ENCODE measurements around the gene EVI2B. TPM values are rescaled to one million over a fixed set of nuclear protein-coding genes. Genes with fewer than 3 reads are reported as not detected.

EVI2B gene
- total RNA-seq, 1 experiment from 2014 or later = 0.20 TPM

DNA sequence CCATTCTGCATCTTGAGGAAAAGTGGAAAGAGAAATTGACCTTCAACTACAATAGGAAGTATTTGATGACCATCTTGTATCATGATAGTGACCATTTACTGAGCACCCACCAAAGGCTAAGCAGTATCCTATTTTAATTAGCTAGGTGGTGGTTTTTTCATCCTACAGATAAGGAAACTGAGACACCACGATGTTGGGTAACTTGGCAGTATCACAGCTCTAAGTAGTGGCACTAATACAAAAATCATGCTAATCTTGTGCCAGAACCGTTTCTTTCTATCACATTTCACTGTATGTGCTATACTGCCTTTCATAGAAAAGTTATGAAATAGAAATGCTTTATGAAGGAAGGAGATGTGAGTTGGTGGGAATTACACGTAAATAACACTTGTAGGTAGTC is 2.3 kb downstream of the EVI2B start:
- no TSS peak for BruUV-seq (replicated peaks)
- POLR2A ChIA-PET = no interaction called here
- H3K27ac ChIP-seq (ENCODE audit: low read depth, low read length) = no peak overlapping the region
- no peaks in the 10 kb centered on the region for H3K79me2 ChIP-seq (ENCODE audit: insufficient read depth, low read length)
- H3K9me2 ChIP-seq (ENCODE audit: insufficient read depth) = no peaks in the 10 kb centered on the region
- no peaks in the 10 kb centered on the region; a peak in 1 of 4 replicates for H3K36me3 ChIP-seq (ENCODE audit: control insufficient read depth in 1 of 2, insufficient read depth in 2 of 2, low read length in 2 of 2)
- no peak overlapping the region for H3K9ac ChIP-seq (ENCODE audit: low read length)
- H4K20me1 ChIP-seq (ENCODE audit: insufficient read depth) = no peaks in the 10 kb centered on the region
- H3K27me3 ChIP-seq (ENCODE audit: insufficient read depth, low read length) = no peaks in the 10 kb centered on the region
- ATAC-seq (no peak), DNase-seq (ENCODE audit: low read depth, low spot score) (no peak)
- no peaks in the 10 kb centered on the region for H3K4me1 ChIP-seq (ENCODE audit: control insufficient read depth in 1 of 2, insufficient read depth in 2 of 2, low read length in 2 of 2)
- no peak overlapping the region for H3K4me3 ChIP-seq (replicated peaks in 1 of 2; ENCODE audit: low read depth in 1 of 2, low read length in 2 of 2)
- RAD21 ChIA-PET (ENCODE audit: low non-redundant PET in 1 of 2, low total read pairs in 2 of 2, uncharacterized antibody in 2 of 2, unreplicated experiment in 2 of 2) = no interaction called here
- TF ChIP-seq RAD21 (IDR thresholded peaks at IDR 0.05; ENCODE audit: low read depth) (no peak), SRF (IDR thresholded peaks at IDR 0.05; ENCODE audit: low read depth) (no peak), EZH2phosphoT487 (IDR thresholded peaks at IDR 0.05; ENCODE audit: borderline replicate concordance) (no peak), ZBTB33 (IDR thresholded peaks at IDR 0.05; ENCODE audit: extremely low read depth, insufficient replicate concordance, low read length) (no peak), SIN3A (IDR thresholded peaks at IDR 0.05; ENCODE audit: low read depth) (no peak), ZFX (IDR thresholded peaks at IDR 0.05) (no peak), JUND (IDR thresholded peaks at IDR 0.05) (no peak), TCF7L2 (IDR thresholded peaks at IDR 0.05; ENCODE audit: borderline replicate concordance, extremely low read depth, insufficient read depth, insufficient read length) (no peak), CEBPB (IDR thresholded peaks at IDR 0.05; ENCODE audit: low read depth) (no peak), ZNF274 (IDR thresholded peaks at IDR 0.05; ENCODE audit: low read depth, low read length) (no peak), FOSL1 (IDR thresholded peaks at IDR 0.05; ENCODE audit: low read depth) (no peak)
- TF ChIP-seq, protein P1, sequence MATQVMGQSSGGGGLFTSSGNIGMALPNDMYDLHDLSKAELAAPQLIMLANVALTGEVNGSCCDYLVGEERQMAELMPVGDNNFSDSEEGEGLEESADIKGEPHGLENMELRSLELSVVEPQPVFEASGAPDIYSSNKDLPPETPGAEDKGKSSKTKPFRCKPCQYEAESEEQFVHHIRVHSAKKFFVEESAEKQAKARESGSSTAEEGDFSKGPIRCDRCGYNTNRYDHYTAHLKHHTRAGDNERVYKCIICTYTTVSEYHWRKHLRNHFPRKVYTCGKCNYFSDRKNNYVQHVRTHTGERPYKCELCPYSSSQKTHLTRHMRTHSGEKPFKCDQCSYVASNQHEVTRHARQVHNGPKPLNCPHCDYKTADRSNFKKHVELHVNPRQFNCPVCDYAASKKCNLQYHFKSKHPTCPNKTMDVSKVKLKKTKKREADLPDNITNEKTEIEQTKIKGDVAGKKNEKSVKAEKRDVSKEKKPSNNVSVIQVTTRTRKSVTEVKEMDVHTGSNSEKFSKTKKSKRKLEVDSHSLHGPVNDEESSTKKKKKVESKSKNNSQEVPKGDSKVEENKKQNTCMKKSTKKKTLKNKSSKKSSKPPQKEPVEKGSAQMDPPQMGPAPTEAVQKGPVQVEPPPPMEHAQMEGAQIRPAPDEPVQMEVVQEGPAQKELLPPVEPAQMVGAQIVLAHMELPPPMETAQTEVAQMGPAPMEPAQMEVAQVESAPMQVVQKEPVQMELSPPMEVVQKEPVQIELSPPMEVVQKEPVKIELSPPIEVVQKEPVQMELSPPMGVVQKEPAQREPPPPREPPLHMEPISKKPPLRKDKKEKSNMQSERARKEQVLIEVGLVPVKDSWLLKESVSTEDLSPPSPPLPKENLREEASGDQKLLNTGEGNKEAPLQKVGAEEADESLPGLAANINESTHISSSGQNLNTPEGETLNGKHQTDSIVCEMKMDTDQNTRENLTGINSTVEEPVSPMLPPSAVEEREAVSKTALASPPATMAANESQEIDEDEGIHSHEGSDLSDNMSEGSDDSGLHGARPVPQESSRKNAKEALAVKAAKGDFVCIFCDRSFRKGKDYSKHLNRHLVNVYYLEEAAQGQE (IDR thresholded peaks at IDR 0.05; ENCODE audit: low read depth) = no peak
- TF ChIP-seq, protein P2, sequence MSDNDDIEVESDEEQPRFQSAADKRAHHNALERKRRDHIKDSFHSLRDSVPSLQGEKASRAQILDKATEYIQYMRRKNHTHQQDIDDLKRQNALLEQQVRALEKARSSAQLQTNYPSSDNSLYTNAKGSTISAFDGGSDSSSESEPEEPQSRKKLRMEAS (IDR thresholded peaks at IDR 0.05) = no peak
- intact Hi-C loops (cut with micrococcal nuclease) = no loop called here
- no peak overlapping the region for H2AFZ ChIP-seq (ENCODE audit: low read depth, low read length, poor library complexity, severe bottlenecking)
- no peak overlapping the region for H3K4me2 ChIP-seq (ENCODE audit: low read length)
- no peaks in the 10 kb centered on the region for H3K9me3 ChIP-seq (ENCODE audit: control insufficient read depth in 1 of 2, insufficient read depth in 1 of 2, low read depth in 1 of 2, low read length in 2 of 2)
- CTCF ChIA-PET = interaction anchor here (0.5 kb wide), 1 partner anchor 94 kb away, joined by 3 read pairs; no protein-coding TSS in a partner anchor
